Peyer's patch (tissue), 4 donors: ENCODE results near the gene DNASE1L3. TPM values are rescaled to one million over a fixed set of nuclear protein-coding genes. Genes with fewer than 3 reads are reported as not detected.

Source experiments
- DNase-seq, 3 donors: peaks; one replicate each; pipeline ENCODE4 v3.0.0-alpha.2; 2017 to 2019
- H3K27ac ChIP-seq, 4 donors: fragments of 200-600 bp; sonication (generic); one replicate each; pipeline ENCODE4 v1.5.1; 2016 to 2019
- H3K27me3 ChIP-seq, 2 donors: fragments of 200-600 bp; sonication (generic); one replicate each; pipeline ENCODE4 v1.5.1; 2019
- H3K36me3 ChIP-seq, 3 donors: fragments of 200-600 bp; sonication (generic); one replicate each; pipeline ENCODE4 v1.5.1; 2016 to 2019
- H3K4me1 ChIP-seq, 4 donors: fragments of 200-600 bp; sonication (generic); one replicate each; pipeline ENCODE4 v1.5.1; 2016 to 2019
- H3K4me3 ChIP-seq, 4 donors: fragments of 200-600 bp; sonication (generic); 1 replicate in 3 of 4; 2 replicates in 1 of 4; pipeline ENCODE4 v1.5.1; 2016 to 2019; ENCODE audit warnings: mild to moderate bottlenecking in 1 of 4
- H3K9me3 ChIP-seq, 4 donors: fragments of 200-600 bp; sonication (generic); one replicate each; pipeline ENCODE4 v1.5.1; 2016 to 2019; ENCODE audit warnings: mild to moderate bottlenecking in 1 of 4
- CTCF ChIP-seq, 6 experiments: fragments of 450-650 bp in 4 of 6; fragments of 200-600 bp in 2 of 6; sonication (generic) in 1 of 6; IDR thresholded peaks; one replicate each; pipeline ENCODE4 v1.5.1; 2017 to 2019; ENCODE audit warnings: antibody characterized with exemption in 6 of 6, mild to moderate bottlenecking in 3 of 6, moderate library complexity in 1 of 6
- POLR2A ChIP-seq, 2 donors: fragments of 450-650 bp; IDR thresholded peaks; one replicate each; pipeline ENCODE4 v1.5.1; 2017; ENCODE audit warnings: antibody characterized with exemption in 2 of 2, mild to moderate bottlenecking in 2 of 2, moderate library complexity in 2 of 2
- total RNA-seq, 4 donors: library from RNA; depleted of rRNA; stranded (reverse); fragments of >200 nt; gene quantifications; one replicate each; pipeline ENCODE4 v1.1.0, GENCODE V29; 2016

The DNASE1L3 gene
- total RNA-seq, 4 donors from 2014 or later, result 1.9 to 47.0 (median 3.9) TPM

- peak in 1 of 3 donors; percentile 48 for DNase-seq
- H3K9me3 ChIP-seq, result no peaks in the 10 kb centered on the region
- H3K27me3 ChIP-seq, result no peaks in the 10 kb centered on the region
- no peak overlapping the region for H3K4me3 ChIP-seq
- H3K36me3 ChIP-seq, result peaks cover 0 to 95% (median 0%) of the 10 kb centered on the region in 3 donors
- peaks cover 0 to 15% (median 0%) of the 10 kb centered on the region in 4 donors for H3K4me1 ChIP-seq
- TF ChIP-seq POLR2A (IDR thresholded peaks at IDR 0.05) (no peak), CTCF (IDR thresholded peaks at IDR 0.05) (no peak)
- peak overlapping the region in 3 of 4 donors; percentile 20 to 57 (median 55) for H3K27ac ChIP-seq
Observed at GRCh38 chr3:58164199-58164879, 46.4 kb downstream of the DNASE1L3 start.

GRCh38 chr3:58163234-58163633, 47.5 kb downstream of the DNASE1L3 start:
- Histone ChIP-seq H3K27ac (peak overlapping the region in 1 of 4 donors; percentile 57), H3K9me3 (no peaks in the 10 kb centered on the region), H3K4me3 (no peak overlapping the region), H3K27me3 (no peaks in the 10 kb centered on the region), H3K4me1 (peaks cover 0 to 15% (median 0%) of the 10 kb centered on the region in 4 donors), H3K36me3 (peaks cover 0 to 95% (median 0%) of the 10 kb centered on the region in 3 donors)
- no peak for TF ChIP-seq CTCF (IDR thresholded peaks at IDR 0.05)
- TF ChIP-seq POLR2A (IDR thresholded peaks at IDR 0.05), result no peak
- no peak for DNase-seq

- Histone ChIP-seq H3K36me3 (peaks cover 0 to 95% (median 0%) of the 10 kb centered on the region in 3 donors), H3K27me3 (no peaks in the 10 kb centered on the region), H3K4me3 (no peak overlapping the region), H3K4me1 (peaks cover 0 to 15% (median 0%) of the 10 kb centered on the region in 4 donors), H3K9me3 (no peaks in the 10 kb centered on the region), H3K27ac (peak overlapping the region in 2 of 4 donors; percentile 49 to 59)
- peak in 1 of 3 donors; percentile 80 for DNase-seq
- no peak for TF ChIP-seq POLR2A (IDR thresholded peaks at IDR 0.05)
- no peak for TF ChIP-seq CTCF (IDR thresholded peaks at IDR 0.05)
Observed at GRCh38 chr3:58161435-58162398, 49.1 kb downstream of the DNASE1L3 start.

- no peak for DNase-seq
- peaks cover 0 to 13% (median 0%) of the 10 kb centered on the region in 4 donors for H3K4me1 ChIP-seq
- no peak overlapping the region for H3K27ac ChIP-seq
- TF ChIP-seq CTCF (IDR thresholded peaks at IDR 0.05) (no peak), POLR2A (IDR thresholded peaks at IDR 0.05) (no peak)
- peaks cover 0 to 96% (median 0%) of the 10 kb centered on the region in 3 donors for H3K36me3 ChIP-seq
- no peaks in the 10 kb centered on the region for H3K27me3 ChIP-seq
- no peaks in the 10 kb centered on the region for H3K9me3 ChIP-seq
- no peak overlapping the region for H3K4me3 ChIP-seq
Observed at GRCh38 chr3:58160399-58160798, 50.4 kb downstream of the DNASE1L3 start.

- TF ChIP-seq CTCF (IDR thresholded peaks at IDR 0.05) (no peak), POLR2A (IDR thresholded peaks at IDR 0.05) (no peak)
- Histone ChIP-seq H3K9me3 (no peaks in the 10 kb centered on the region), H3K27me3 (no peaks in the 10 kb centered on the region), H3K4me1 (no peaks in the 10 kb centered on the region), H3K36me3 (peaks cover 0 to 97% (median 0%) of the 10 kb centered on the region in 3 donors), H3K27ac (no peak overlapping the region), H3K4me3 (no peak overlapping the region)
- no peak for DNase-seq
Observed at GRCh38 chr3:58158442-58159153, 52.2 kb downstream of the DNASE1L3 start.
